Hepatocyte (in vitro differentiated cells): ENCODE measurements around the gene TP53I13. TPM values are rescaled to one million over a fixed set of nuclear protein-coding genes. Genes with fewer than 3 reads are reported as not detected.

Source experiments
- DNase-seq: peaks from one replicate; pipeline ENCODE4 v3.0.0-alpha.2; 2016; ENCODE audit warnings: low spot score
- H2AFZ ChIP-seq: fragments of 200-600 bp; sonication (generic); 2 replicates; pipeline ENCODE4 v1.6.0; 2016; ENCODE audit warnings: antibody characterized with exemption, mild to moderate bottlenecking
- H3K27ac ChIP-seq: fragments of 200-600 bp; sonication (generic); 2 replicates; pipeline ENCODE4 v1.5.1; 2016; ENCODE audit warnings: mild to moderate bottlenecking
- H3K27me3 ChIP-seq: fragments of 200-600 bp; sonication (generic); 2 replicates; pipeline ENCODE4 v1.6.1; 2016
- H3K36me3 ChIP-seq: fragments of 200-600 bp; sonication (generic); replicated peaks from 2 replicates; pipeline ENCODE4 v1.5.1; 2016; ENCODE audit warnings: low read depth; ENCODE audit not compliant: insufficient read depth
- H3K4me1 ChIP-seq: fragments of 200-600 bp; sonication (generic); 2 replicates; pipeline ENCODE4 v1.5.1; 2016; ENCODE audit warnings: mild to moderate bottlenecking, moderate library complexity; ENCODE audit not compliant: insufficient read depth
- H3K4me2 ChIP-seq: fragments of 200-600 bp; sonication (generic); 2 replicates; pipeline ENCODE4 v1.6.0; 2016
- H3K4me3 ChIP-seq: fragments of 200-600 bp; sonication (generic); 2 replicates; pipeline ENCODE4 v1.5.1; 2016; ENCODE audit warnings: mild to moderate bottlenecking
- H3K79me2 ChIP-seq: fragments of 200-600 bp; sonication (generic); 2 replicates; pipeline ENCODE4 v1.6.0; 2017; ENCODE audit warnings: mild to moderate bottlenecking
- H3K9me2 ChIP-seq: fragments of 200-600 bp; sonication (generic); replicated peaks from 2 replicates; pipeline ENCODE4 v1.6.0; 2017; ENCODE audit warnings: mild to moderate bottlenecking; ENCODE audit not compliant: insufficient read depth
- H3K9me3 ChIP-seq: fragments of 200-600 bp; sonication (generic); 2 replicates; pipeline ENCODE4 v1.5.1; 2016; ENCODE audit warnings: low read depth, mild to moderate bottlenecking
- H4K20me1 ChIP-seq: fragments of 200-600 bp; sonication (generic); 2 replicates; pipeline ENCODE4 v1.6.0; 2016; ENCODE audit warnings: mild to moderate bottlenecking; ENCODE audit not compliant: insufficient read depth, poor library complexity, severe bottlenecking
- CTCF ChIP-seq: fragments of 200-600 bp; sonication (generic); IDR thresholded peaks from 2 replicates; pipeline ENCODE4 v1.5.1; 2016; ENCODE audit warnings: antibody characterized with exemption, mild to moderate bottlenecking; ENCODE audit not compliant: poor library complexity
- EZH2 ChIP-seq: fragments of 200-600 bp; sonication (generic); IDR thresholded peaks from 2 replicates; pipeline ENCODE4 v1.6.1; 2016; ENCODE audit warnings: antibody characterized with exemption, mild to moderate bottlenecking, borderline replicate concordance
- EZH2phosphoT487 ChIP-seq: fragments of 200-600 bp; sonication (generic); IDR thresholded peaks from one replicate; pipeline ENCODE4 v1.6.1; 2018; ENCODE audit warnings: antibody characterized with exemption, mild to moderate bottlenecking, low read depth, moderate library complexity; ENCODE audit not compliant: unreplicated experiment, severe bottlenecking
- WGBS: methylation state at CpG from one replicate; pipeline ENCODE4 v1.1.6; 2016; ENCODE audit warnings: low lambda C conversion rate; ENCODE audit errors: missing lambda C conversion rate; 5-methylcytosine and 5-hydroxymethylcytosine counted together
- polyA plus RNA-seq: library from polyadenylated mRNA; unstranded; fragments of >200 nt; fragmentation: Nextera tagmentation; extraction: Ambion mirVana; gene quantifications from 2 replicates; pipeline ENCODE4 v1.2.1, GENCODE V29; 2016
- total RNA-seq: library from RNA; depleted of rRNA; stranded (reverse); fragments of >200 nt; gene quantifications from 2 replicates; pipeline ENCODE4 v1.2.3, GENCODE V29; 2014

Gene TP53I13
- total and polyA plus RNA-seq, 2 experiments from 2014 or later, result 43.4 to 92.9 TPM

GRCh38 chr17:29549177-29549923 lies 19.2 kb upstream of the TP53I13 start:
- no peaks in the 10 kb centered on the region for H3K4me1 ChIP-seq
- no peak for TF ChIP-seq CTCF
- TF ChIP-seq EZH2, result no peak
- no peak for TF ChIP-seq EZH2phosphoT487
- 50% methylated on average over 5 of the region's 5 CpGs for WGBS

GRCh38 chr17:29555840-29556239 lies 12.7 kb upstream of the TP53I13 start:
- 47% methylated on average over 3 of the region's 3 CpGs for WGBS
- Histone ChIP-seq H4K20me1 (no peaks in the 10 kb centered on the region), H3K4me1 (peaks cover 5% of the 10 kb centered on the region), H2AFZ (no peak overlapping the region), H3K36me3 (no peaks in the 10 kb centered on the region), H3K4me3 (no peak overlapping the region), H3K79me2 (no peaks in the 10 kb centered on the region), H3K4me2 (no peak overlapping the region), H3K9me2 (no peaks in the 10 kb centered on the region), H3K27ac (no peak overlapping the region), H3K27me3 (no peaks in the 10 kb centered on the region), H3K9me3 (no peaks in the 10 kb centered on the region)
- peak; percentile 68 for DNase-seq
- TF ChIP-seq EZH2, result no peak
- no peak for TF ChIP-seq CTCF
- no peak for TF ChIP-seq EZH2phosphoT487

More at GRCh38 chr17:29549177-29549923, 19.2 kb upstream of the TP53I13 start:
- Histone ChIP-seq H3K36me3 (no peaks in the 10 kb centered on the region), H4K20me1 (no peaks in the 10 kb centered on the region), H3K4me2 (no peak overlapping the region), H3K79me2 (no peaks in the 10 kb centered on the region), H3K9me2 (no peaks in the 10 kb centered on the region), H3K9me3 (no peaks in the 10 kb centered on the region), H2AFZ (no peak overlapping the region), H3K27ac (no peak overlapping the region), H3K4me3 (no peak overlapping the region), H3K27me3 (no peaks in the 10 kb centered on the region)
- peak; percentile 22 for DNase-seq

GRCh38 chr17:29557085-29557738 lies 11.3 kb upstream of the TP53I13 start:
- Histone ChIP-seq H3K4me1 (peaks cover 5% of the 10 kb centered on the region), H3K9me2 (no peaks in the 10 kb centered on the region), H3K4me2 (no peak overlapping the region), H4K20me1 (no peaks in the 10 kb centered on the region), H3K4me3 (no peak overlapping the region), H3K27me3 (no peaks in the 10 kb centered on the region), H3K27ac (peak overlapping the region; percentile 72), H3K9me3 (no peaks in the 10 kb centered on the region), H3K79me2 (no peaks in the 10 kb centered on the region), H2AFZ (no peak overlapping the region), H3K36me3 (no peaks in the 10 kb centered on the region)
- DNase-seq, result peak; percentile 11
- 67% methylated on average over 1 of the region's 1 CpG for WGBS
- TF ChIP-seq EZH2, result no peak
- no peak for TF ChIP-seq CTCF
- no peak for TF ChIP-seq EZH2phosphoT487
